ENCODE results near the gene NT5C1A.

Gene NT5C1A

DNA sequence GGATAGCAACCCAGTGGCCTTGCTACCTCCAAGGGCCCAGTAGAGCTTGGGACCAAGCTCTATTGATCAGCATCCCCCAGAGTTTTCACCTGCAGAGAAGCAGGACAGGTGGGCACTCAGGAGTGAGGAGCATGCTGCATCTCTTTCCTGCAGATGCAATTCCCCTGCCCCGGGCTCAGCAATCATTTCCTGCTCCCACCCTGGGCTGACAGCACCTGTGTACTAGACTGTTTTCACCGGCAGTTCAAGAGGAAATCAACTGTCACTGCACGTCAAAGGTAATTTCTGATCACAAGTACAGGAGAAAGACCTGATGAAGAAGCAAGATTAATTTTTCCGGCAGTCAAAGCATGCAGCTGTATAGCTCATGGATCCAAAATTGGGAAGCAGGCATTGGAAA is 8.8 kb upstream of the NT5C1A start:
- TF ChIP-seq, protein P1, sequence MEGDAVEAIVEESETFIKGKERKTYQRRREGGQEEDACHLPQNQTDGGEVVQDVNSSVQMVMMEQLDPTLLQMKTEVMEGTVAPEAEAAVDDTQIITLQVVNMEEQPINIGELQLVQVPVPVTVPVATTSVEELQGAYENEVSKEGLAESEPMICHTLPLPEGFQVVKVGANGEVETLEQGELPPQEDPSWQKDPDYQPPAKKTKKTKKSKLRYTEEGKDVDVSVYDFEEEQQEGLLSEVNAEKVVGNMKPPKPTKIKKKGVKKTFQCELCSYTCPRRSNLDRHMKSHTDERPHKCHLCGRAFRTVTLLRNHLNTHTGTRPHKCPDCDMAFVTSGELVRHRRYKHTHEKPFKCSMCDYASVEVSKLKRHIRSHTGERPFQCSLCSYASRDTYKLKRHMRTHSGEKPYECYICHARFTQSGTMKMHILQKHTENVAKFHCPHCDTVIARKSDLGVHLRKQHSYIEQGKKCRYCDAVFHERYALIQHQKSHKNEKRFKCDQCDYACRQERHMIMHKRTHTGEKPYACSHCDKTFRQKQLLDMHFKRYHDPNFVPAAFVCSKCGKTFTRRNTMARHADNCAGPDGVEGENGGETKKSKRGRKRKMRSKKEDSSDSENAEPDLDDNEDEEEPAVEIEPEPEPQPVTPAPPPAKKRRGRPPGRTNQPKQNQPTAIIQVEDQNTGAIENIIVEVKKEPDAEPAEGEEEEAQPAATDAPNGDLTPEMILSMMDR (IDR thresholded peaks at IDR 0.05; ENCODE audit: insufficient read depth, low read length, missing control alignments) = no peak
- CTCF ChIA-PET = interaction anchor here (1.0 to 18.6 kb wide), 6 partner anchors 8 to 75 kb away, joined by 3 to 362 read pairs (median 8); partner anchors contain the start of gene NT5C1A
- POLR2A ChIA-PET = no interaction called here
- DNase-seq (ENCODE audit: low read depth, low spot score) = no peak
- H3K4me3 ChIP-seq (ENCODE audit: low read depth, low read length) = no peak overlapping the region

DNA sequence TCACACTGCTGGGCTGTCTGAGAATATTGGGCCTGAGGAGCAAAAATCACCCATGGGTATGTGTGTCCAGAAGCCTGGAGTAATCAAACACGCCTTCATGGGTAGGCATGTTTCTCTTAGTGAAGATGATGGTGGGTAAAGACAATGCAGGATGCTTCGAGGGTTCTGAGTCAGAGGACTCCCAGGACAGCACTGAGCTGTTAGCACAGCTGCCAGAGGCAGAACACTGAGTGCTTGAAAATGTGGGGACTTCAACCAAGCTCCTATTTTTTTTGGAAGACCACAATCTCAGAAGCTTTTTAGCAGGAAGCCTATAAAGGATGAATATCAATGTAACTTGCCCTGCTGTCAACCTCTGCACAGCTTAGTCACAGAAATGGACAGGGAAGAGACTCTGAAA is 7.9 kb upstream of the NT5C1A start:
- H3K4me3 ChIP-seq (ENCODE audit: low read depth, low read length) = no peak overlapping the region
- ChIA-PET CTCF (interaction anchor here (0.6 to 18.6 kb wide), 4 partner anchors 9 to 586 kb away, joined by 3 to 362 read pairs (median 8); no protein-coding TSS in a partner anchor), POLR2A (no interaction called here)
- no peak for DNase-seq (ENCODE audit: low read depth, low spot score)
- TF ChIP-seq, protein P1 (IDR thresholded peaks at IDR 0.05; ENCODE audit: insufficient read depth, low read length, missing control alignments) = no peak

DNA sequence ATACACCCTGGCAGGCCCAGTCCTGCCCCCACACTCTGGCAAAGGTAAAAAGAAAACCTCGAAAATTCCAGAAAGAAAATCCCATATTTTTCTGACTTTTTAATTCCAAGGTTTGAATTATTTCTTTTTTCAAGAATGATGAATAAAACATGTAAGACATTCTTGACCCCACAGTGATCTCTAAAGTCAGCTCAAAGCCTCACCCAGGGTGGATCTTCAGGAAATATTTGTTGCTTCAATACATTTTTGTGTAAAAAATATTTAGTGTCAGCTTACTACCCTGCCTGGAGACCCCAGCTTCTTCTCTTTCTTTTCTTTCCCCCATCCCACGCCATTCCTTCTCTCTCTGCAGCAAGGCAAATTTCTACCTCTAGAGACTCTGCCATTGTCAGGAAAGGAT is 7.0 kb upstream of the NT5C1A start:
- POLR2A ChIA-PET = no interaction called here
- CTCF ChIA-PET = interaction anchor here (0.6 to 18.6 kb wide), 3 partner anchors 9 to 353 kb away, joined by 3 to 362 read pairs (median 11); no protein-coding TSS in a partner anchor
- H3K4me3 ChIP-seq (ENCODE audit: low read depth, low read length) = no peak overlapping the region
- DNase-seq (ENCODE audit: low read depth, low spot score) = no peak
- TF ChIP-seq, protein P1 (IDR thresholded peaks at IDR 0.05; ENCODE audit: insufficient read depth, low read length, missing control alignments) = no peak

DNA sequence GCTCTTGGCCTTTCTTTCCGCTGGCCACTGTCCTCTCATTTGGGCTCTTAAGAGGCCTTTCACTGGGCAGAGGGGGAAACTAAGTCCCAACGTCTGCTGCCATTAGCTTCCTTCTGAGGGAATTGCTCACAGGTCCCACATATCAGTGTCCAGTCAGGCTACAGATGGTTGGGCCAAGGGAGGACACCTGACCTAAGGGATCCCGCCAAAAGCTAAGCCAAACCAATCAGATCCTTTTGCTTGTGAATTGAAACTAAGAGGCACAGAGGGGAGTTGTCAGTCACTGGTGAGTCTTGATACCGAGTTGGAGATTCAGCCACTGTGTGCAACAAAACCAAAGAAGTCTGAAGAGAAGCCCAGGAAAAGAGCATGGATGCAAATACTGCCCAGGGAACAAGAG is 5.7 kb upstream of the NT5C1A start:
- H3K4me3 ChIP-seq (ENCODE audit: low read depth, low read length) = no peak overlapping the region
- TF ChIP-seq, protein P1 (IDR thresholded peaks at IDR 0.05; ENCODE audit: insufficient read depth, low read length, missing control alignments) = no peak
- no peak for DNase-seq (ENCODE audit: low read depth, low spot score)
- POLR2A ChIA-PET = no interaction called here
- CTCF ChIA-PET = interaction anchor here (1.7 to 18.6 kb wide), 3 partner anchors 20 to 72 kb away, joined by 4 to 362 read pairs (median 7); no protein-coding TSS in a partner anchor

DNA sequence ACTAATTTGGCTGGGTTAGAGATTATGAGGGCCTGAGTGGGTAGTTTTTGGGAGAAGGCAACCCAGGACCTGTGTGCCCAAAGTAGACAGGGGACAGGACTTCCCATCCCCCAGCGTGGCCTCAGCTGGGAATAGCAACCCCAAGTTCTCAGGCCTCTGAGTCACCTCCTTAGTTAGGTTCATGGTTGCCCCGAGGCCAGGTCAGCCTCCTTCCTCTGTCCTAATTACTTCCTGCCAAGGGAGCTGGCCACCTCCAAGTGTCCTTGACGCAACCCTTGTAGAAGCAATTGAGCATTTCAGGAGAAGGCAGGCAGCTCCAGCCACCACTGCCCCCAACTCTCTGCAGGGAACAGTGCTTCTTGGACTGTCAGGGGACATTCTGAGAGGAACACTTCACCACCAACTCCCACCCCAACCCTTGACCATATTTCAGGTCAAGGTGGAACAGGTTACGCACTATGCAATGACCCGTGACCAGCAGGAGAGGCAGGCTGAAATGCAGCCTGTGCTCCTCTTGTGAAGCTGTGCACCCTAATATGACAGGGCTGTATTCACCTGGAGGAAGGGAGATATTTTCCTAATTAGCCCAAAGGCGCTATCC is 5.1 kb upstream of the NT5C1A start:
- ChIA-PET POLR2A (no interaction called here), CTCF (interaction anchor here (1.7 to 18.6 kb wide), 3 partner anchors 20 to 71 kb away, joined by 4 to 362 read pairs (median 7); no protein-coding TSS in a partner anchor)
- H3K4me3 ChIP-seq (ENCODE audit: low read depth, low read length) = no peak overlapping the region
- TF ChIP-seq, protein P1 (IDR thresholded peaks at IDR 0.05; ENCODE audit: insufficient read depth, low read length, missing control alignments) = no peak
- no peak for DNase-seq (ENCODE audit: low read depth, low spot score)

DNA sequence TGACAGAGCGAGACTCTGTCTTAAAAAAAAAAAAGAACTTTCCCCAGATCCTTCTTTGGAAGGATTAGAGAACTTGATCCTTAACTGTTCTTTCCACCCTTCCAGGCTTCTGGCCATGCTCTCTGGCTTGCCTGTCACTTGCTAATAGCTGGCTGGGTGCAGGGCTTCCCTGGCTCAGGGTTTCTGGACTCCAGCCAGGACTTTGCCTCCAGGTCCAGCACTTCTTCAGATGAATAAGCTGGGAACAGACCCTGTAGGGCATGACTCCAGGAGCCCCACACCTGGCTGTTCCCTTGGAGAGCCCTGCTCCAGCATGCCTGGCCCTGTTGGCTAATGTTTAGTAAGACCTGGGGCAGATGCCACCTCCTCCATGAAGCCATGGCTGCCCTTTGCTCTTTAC is 3.3 kb upstream of the NT5C1A start:
- TF ChIP-seq, protein P1 (IDR thresholded peaks at IDR 0.05; ENCODE audit: insufficient read depth, low read length, missing control alignments) = no peak
- CTCF ChIA-PET = interaction anchor here (1.2 to 18.6 kb wide), 4 partner anchors 18 to 101 kb away, joined by 4 to 362 read pairs (median 20); partner anchors contain the start of gene HPCAL4
- DNase-seq (ENCODE audit: low read depth, low spot score) = no peak
- POLR2A ChIA-PET = no interaction called here
- no peak overlapping the region for H3K4me3 ChIP-seq (ENCODE audit: low read depth, low read length)

Measured in AG04449 (cell line).